Caco-2 (cell line): ENCODE results near the gene CEP83. TPM values are rescaled to one million over a fixed set of nuclear protein-coding genes. Genes with fewer than 3 reads are reported as not detected.
"Not testable (repeated sequence)": the region's sequence is repeated elsewhere in the genome, so short reads cannot be mapped to it uniquely, and the experiment has no call there.

Experiments used
- BruUV-seq: library from RNA; stranded (reverse); fragments of 400-500 nt; replicated peaks from 2 replicates; lab custom pipeline; 2021; lab: Mats Ljungman, UMichigan
- CTCF ChIA-PET: fragments of 300-600 bp; sonication (Branson Sonifier 250); formaldehyde crosslinking; loops from one replicate; lab custom pipeline; 2022; ENCODE audit warnings: antibody characterized with exemption; lab: Charles Lee
- POLR2A ChIA-PET: fragments of 300-600 bp; sonication (Branson Sonifier 250); formaldehyde crosslinking; loops from one replicate; lab custom pipeline; 2022; ENCODE audit warnings: antibody characterized with exemption; lab: Charles Lee
- DNase-seq, 2 experiments: peaks; one replicate each; pipeline versions ENCODE4 v3.0.0 to v3.0.0-alpha.2; 2020 to 2022
- H3K27me3 ChIP-seq: replicated peaks from 2 replicates; pipeline ENCODE4 v1.6.0; 2011; ENCODE audit warnings: low read length; ENCODE audit not compliant: control insufficient read depth, insufficient read depth
- H3K36me3 ChIP-seq: 2 replicates; pipeline ENCODE4 v1.5.1; 2011; ENCODE audit warnings: low read length; ENCODE audit not compliant: control insufficient read depth, insufficient read depth
- H3K4me1 ChIP-seq: fragments of 250-450 bp; sonication (Bioruptor Pico); 2 replicates; pipeline ENCODE4 v1.5.1; 2020; ENCODE audit warnings: mild to moderate bottlenecking
- H3K4me3 ChIP-seq: 2 replicates; pipeline ENCODE4 v1.5.1; 2011; ENCODE audit warnings: low read depth, mild to moderate bottlenecking, control low read depth, low read length
- H3K9me3 ChIP-seq: fragments of 250-450 bp; sonication (Bioruptor Pico); 2 replicates; pipeline ENCODE4 v1.5.1; 2020; ENCODE audit warnings: mild to moderate bottlenecking, moderate library complexity
- H3K27ac Mint-ChIP-seq: one replicate; pipeline ENCODE4 v1.8.0; 2022; ENCODE audit warnings: mixed read lengths; ENCODE audit not compliant: unreplicated experiment
- H3K27me3 Mint-ChIP-seq: one replicate; pipeline ENCODE4 v1.8.0; 2022; ENCODE audit warnings: mixed read lengths; ENCODE audit not compliant: insufficient read depth, unreplicated experiment
- H3K36me3 Mint-ChIP-seq: one replicate; pipeline ENCODE4 v1.8.0; 2022; ENCODE audit warnings: mild to moderate bottlenecking, mixed read lengths; ENCODE audit not compliant: insufficient read depth, unreplicated experiment
- H3K4me1 Mint-ChIP-seq: one replicate; pipeline ENCODE4 v1.8.0; 2022; ENCODE audit warnings: low read depth, mixed read lengths; ENCODE audit not compliant: unreplicated experiment
- H3K4me3 Mint-ChIP-seq: one replicate; pipeline ENCODE4 v1.8.0; 2022; ENCODE audit warnings: mild to moderate bottlenecking, moderate library complexity, mixed read lengths; ENCODE audit not compliant: unreplicated experiment
- H3K9me3 Mint-ChIP-seq: one replicate; pipeline ENCODE4 v1.8.0; 2022; ENCODE audit warnings: mixed read lengths; ENCODE audit not compliant: unreplicated experiment
- CTCF ChIP-seq, 2 experiments: fragments of 200-600 bp in 1 of 2; IDR thresholded peaks; 1 replicate in 1 of 2; 2 replicates in 1 of 2; pipeline versions ENCODE4 v1.5.1 to v1.8.0; 2011 to 2022; ENCODE audit warnings: antibody characterized with exemption in 1 of 2, control low read depth in 1 of 2, inconsistent platforms in 1 of 2, low read depth in 1 of 2, low read length in 1 of 2, mild to moderate bottlenecking in 1 of 2, moderate library complexity in 1 of 2; ENCODE audit not compliant: insufficient read depth in 1 of 2, severe bottlenecking in 1 of 2, unreplicated experiment in 1 of 2
- intact Hi-C: fragments of 100-400 bp; cut with micrococcal nuclease; formaldehyde crosslinking; loops from one replicate; pipeline ENCODE4 v1.10.0; 2022; ENCODE audit not compliant: unreplicated experiment
- total RNA-seq: library from RNA; stranded (reverse); gene quantifications from 2 replicates; pipeline ENCODE4 v1.2.3, GENCODE V29; 2022

The CEP83 gene
- total RNA-seq, 1 experiment from 2014 or later = 23.3 TPM

- H3K27me3 Mint-ChIP-seq = no peaks in the 10 kb centered on the region
- no peak overlapping the region for H3K27ac Mint-ChIP-seq
- intact Hi-C loops = no loop called here
- BruUV-seq = no TSS peak
- no peaks in the 10 kb centered on the region for H3K9me3 Mint-ChIP-seq
- ChIA-PET POLR2A (no interaction called here), CTCF (no interaction called here)
- TF ChIP-seq CTCF (IDR thresholded peaks at IDR 0.05; ENCODE audit: insufficient read depth in 1 of 2, low read depth in 1 of 2, low read length in 1 of 2, severe bottlenecking in 1 of 2, unreplicated experiment in 1 of 2) = no peak
- no peaks in the 10 kb centered on the region for H3K4me1 ChIP-seq
- no peaks in the 10 kb centered on the region for H3K27me3 ChIP-seq
- H3K4me1 Mint-ChIP-seq = peaks cover 11% of the 10 kb centered on the region
- no peaks in the 10 kb centered on the region for H3K9me3 ChIP-seq
- no peak overlapping the region for H3K4me3 Mint-ChIP-seq
- no peaks in the 10 kb centered on the region for H3K36me3 ChIP-seq
- no peak for DNase-seq
- H3K36me3 Mint-ChIP-seq = peaks cover 8% of the 10 kb centered on the region
- H3K4me3 ChIP-seq = no peak overlapping the region
Measured at GRCh38 chr12:94405413-94406116, 54.1 kb downstream of the CEP83 start.

- Mint-ChIP-seq H3K4me3 (no peak overlapping the region), H3K9me3 (no peaks in the 10 kb centered on the region), H3K27ac (no peak overlapping the region), H3K27me3 (no peaks in the 10 kb centered on the region), H3K4me1 (peaks cover 11% of the 10 kb centered on the region), H3K36me3 (peaks cover 15% of the 10 kb centered on the region)
- Histone ChIP-seq H3K4me3 (no peak overlapping the region), H3K36me3 (no peaks in the 10 kb centered on the region), H3K4me1 (no peaks in the 10 kb centered on the region), H3K9me3 (peaks cover 2% of the 10 kb centered on the region; the same call in 1 of the 2 replicates), H3K27me3 (no peaks in the 10 kb centered on the region)
- no peak for TF ChIP-seq CTCF (IDR thresholded peaks at IDR 0.05; ENCODE audit: insufficient read depth in 1 of 2, low read depth in 1 of 2, low read length in 1 of 2, severe bottlenecking in 1 of 2, unreplicated experiment in 1 of 2)
- no TSS peak for BruUV-seq
- CTCF ChIA-PET = no interaction called here
- DNase-seq = no peak
- POLR2A ChIA-PET = no interaction called here
- intact Hi-C loops = no loop called here
Measured at GRCh38 chr12:94404854-94405253, 54.8 kb downstream of the CEP83 start.

- ChIA-PET POLR2A (no interaction called here), CTCF (interaction anchor here (0.6 kb wide), 1 partner anchor 15 kb away, joined by 3 read pairs; no protein-coding TSS in a partner anchor)
- Histone ChIP-seq H3K27me3 (no peaks in the 10 kb centered on the region), H3K4me1 (no peaks in the 10 kb centered on the region), H3K9me3 (peaks cover 10% of the 10 kb centered on the region), H3K4me3 (no peak overlapping the region), H3K36me3 (no peaks in the 10 kb centered on the region)
- Mint-ChIP-seq H3K4me1 (peaks cover 11% of the 10 kb centered on the region), H3K36me3 (peaks cover 28% of the 10 kb centered on the region), H3K27ac (no peak overlapping the region), H3K4me3 (no peak overlapping the region), H3K9me3 (peaks cover 11% of the 10 kb centered on the region), H3K27me3 (no peaks in the 10 kb centered on the region)
- intact Hi-C loops = no loop called here
- TF ChIP-seq CTCF (IDR thresholded peaks at IDR 0.05; ENCODE audit: insufficient read depth in 1 of 2, low read depth in 1 of 2, low read length in 1 of 2, severe bottlenecking in 1 of 2, unreplicated experiment in 1 of 2) = no peak
- DNase-seq = no peak
- BruUV-seq = no TSS peak
Measured at GRCh38 chr12:94401326-94401725, 58.3 kb downstream of the CEP83 start.

- H3K27ac Mint-ChIP-seq, H3K27me3 Mint-ChIP-seq, DNase-seq, H3K9me3 ChIP-seq, H3K4me1 ChIP-seq, BruUV-seq, H3K4me3 ChIP-seq, H3K27me3 ChIP-seq, H3K36me3 ChIP-seq, CTCF ChIA-PET, POLR2A ChIA-PET, H3K4me3 Mint-ChIP-seq, intact Hi-C loops, H3K4me1 Mint-ChIP-seq: not testable (repeated sequence)
- peaks cover 35% of the 10 kb centered on the region for H3K36me3 Mint-ChIP-seq
- H3K9me3 Mint-ChIP-seq = peaks cover 11% of the 10 kb centered on the region
Measured at GRCh38 chr12:94398685-94399084, 61.0 kb downstream of the CEP83 start.
